ENCODE data around the gene EID1. TPM values are rescaled to one million over a fixed set of nuclear protein-coding genes. Genes with fewer than 3 reads are reported as not detected.

EID1 gene
- total and polyA plus RNA-seq, 2 donors (not counting 3 experiments of a cell fraction or from before 2014, with no cell fraction given) = 146 to 155 TPM

DNA sequence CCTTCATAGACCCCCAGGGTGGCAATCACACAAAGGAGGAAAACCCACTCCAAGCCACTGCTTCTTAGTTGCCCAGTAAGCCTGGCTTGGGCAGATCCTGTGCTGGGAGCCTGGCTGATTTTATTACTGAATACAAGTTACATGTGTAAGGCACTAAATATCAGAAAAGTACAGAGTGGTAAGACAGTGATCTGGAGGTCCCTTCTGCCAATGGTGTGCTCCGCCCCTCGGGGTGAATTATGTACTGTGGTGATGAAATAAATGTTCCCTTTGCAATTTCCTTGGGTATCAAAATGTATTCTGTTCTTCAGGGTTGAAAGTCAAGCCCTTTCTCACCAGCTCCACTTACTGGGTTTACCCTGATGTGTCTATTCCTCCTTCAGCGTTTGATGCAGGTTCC is 38.8 kb downstream of the EID1 start:
- POLR2A ChIA-PET = interaction anchor here (0.7 kb wide), 1 partner anchor 39 kb away, joined by 4 read pairs; no protein-coding TSS in a partner anchor
- BruUV-seq (replicated peaks) = no TSS peak
- TF ChIP-seq EZH2 (IDR thresholded peaks at IDR 0.05; ENCODE audit: borderline replicate concordance, low read depth, low read length, severe bottlenecking) = no peak
- TF ChIP-seq, protein P1, sequence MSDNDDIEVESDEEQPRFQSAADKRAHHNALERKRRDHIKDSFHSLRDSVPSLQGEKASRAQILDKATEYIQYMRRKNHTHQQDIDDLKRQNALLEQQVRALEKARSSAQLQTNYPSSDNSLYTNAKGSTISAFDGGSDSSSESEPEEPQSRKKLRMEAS (IDR thresholded peaks at IDR 0.05; ENCODE audit: insufficient read depth, insufficient read length) = no peak
- Histone ChIP-seq H3K4me3 (replicated peaks in 1 of 3; ENCODE audit: insufficient read depth in 1 of 3, low read depth in 1 of 3, low read length in 3 of 3) (no peak overlapping the region), H3K9me1 (replicated peaks; ENCODE audit: control insufficient read depth, extremely low read depth, insufficient read depth, low read length) (no peaks in the 10 kb centered on the region), H3K9ac (replicated peaks; ENCODE audit: extremely low read depth, insufficient read depth, low read length) (no peak overlapping the region), H4K20me1 (replicated peaks; ENCODE audit: control insufficient read depth, extremely low read depth, insufficient read depth, low read length) (no peaks in the 10 kb centered on the region), H3K4me2 (ENCODE audit: insufficient read depth, low read length) (no peak overlapping the region), H3K27me3 (ENCODE audit: control insufficient read depth in 2 of 2, insufficient read depth in 2 of 2, low read length in 2 of 2) (peaks cover 4 to 8% of the 10 kb centered on the region in 2 experiments), H3K27ac (ENCODE audit: insufficient read depth, low read depth, low read length) (no peak overlapping the region), H3K79me2 (ENCODE audit: control insufficient read depth, insufficient read depth, low read length) (no peaks in the 10 kb centered on the region), H3K9me3 (replicated peaks; ENCODE audit: control insufficient read depth, insufficient read depth, low read length) (no peaks in the 10 kb centered on the region), H2AFZ (ENCODE audit: low read depth, low read length) (no peak overlapping the region), H3K36me3 (ENCODE audit: control insufficient read depth in 2 of 2, extremely low read depth in 1 of 2, insufficient read depth in 2 of 2, low read length in 2 of 2) (no peaks in the 10 kb centered on the region), H3K4me1 (ENCODE audit: control insufficient read depth, extremely low read depth, insufficient read depth, low read length) (no peaks in the 10 kb centered on the region)
- CTCF ChIA-PET = no interaction called here
- intact Hi-C loops (cut with micrococcal nuclease) = no loop called here
- dilution Hi-C loops (cut with MboI; ENCODE audit: extremely low pct_ligation_motif_present, low sequenced_read_pairs) = no loop called here
- DNase-seq (ENCODE audit: low read depth, low spot score) = no peak
- FAIRE-seq = no peak

DNA sequence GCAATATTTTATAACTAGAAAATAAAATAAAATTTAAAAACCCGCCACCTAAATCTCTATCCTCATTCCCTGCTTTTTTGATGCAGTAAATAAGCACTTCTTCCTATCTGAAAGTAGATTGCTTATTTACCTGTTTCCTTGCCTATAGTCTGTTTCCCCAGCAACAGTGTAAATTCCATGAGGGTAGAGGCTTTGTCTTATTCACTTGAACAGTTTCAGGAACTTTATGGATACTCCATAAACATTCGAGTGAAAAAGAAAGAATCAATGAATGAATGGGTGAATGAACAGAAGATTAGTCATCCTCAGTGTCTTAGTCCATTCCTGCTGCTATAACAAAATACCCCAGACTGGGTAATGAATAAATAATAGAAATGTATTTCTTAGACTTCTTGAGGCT is 44.1 kb downstream of the EID1 start:
- H3K27ac ChIP-seq (ENCODE audit: insufficient read depth, low read depth, low read length) = no peak overlapping the region
- DNase-seq (ENCODE audit: low read depth, low spot score) (no peak), FAIRE-seq (no peak)
- peaks cover 10% of the 10 kb centered on the region for H3K4me1 ChIP-seq (ENCODE audit: control insufficient read depth, extremely low read depth, insufficient read depth, low read length)
- H3K4me2 ChIP-seq (ENCODE audit: insufficient read depth, low read length) = no peak overlapping the region
- no peak overlapping the region for H2AFZ ChIP-seq (ENCODE audit: low read depth, low read length)
- H3K9me1 ChIP-seq (replicated peaks; ENCODE audit: control insufficient read depth, extremely low read depth, insufficient read depth, low read length) = no peaks in the 10 kb centered on the region
- POLR2A ChIA-PET = no interaction called here
- CTCF ChIA-PET = no interaction called here
- no TSS peak for BruUV-seq (replicated peaks)
- no peak for TF ChIP-seq FOS (IDR thresholded peaks at IDR 0.05; ENCODE audit: borderline replicate concordance, insufficient read depth, low read length)
- no peak for TF ChIP-seq EZH2 (IDR thresholded peaks at IDR 0.05; ENCODE audit: borderline replicate concordance, low read depth, low read length, severe bottlenecking)
- no peak for TF ChIP-seq GATA2 (IDR thresholded peaks at IDR 0.05; ENCODE audit: insufficient read depth, insufficient read length, low read depth, low read length)
- TF ChIP-seq POLR2A (IDR thresholded peaks at IDR 0.05; ENCODE audit: low read depth, low read length) = no peak
- no peak for TF ChIP-seq MYC (IDR thresholded peaks at IDR 0.05; ENCODE audit: low read depth, low read length)
- no peak for TF ChIP-seq JUN (IDR thresholded peaks at IDR 0.05; ENCODE audit: borderline replicate concordance, insufficient read depth, insufficient read length, low read depth)
- TF ChIP-seq, protein P1 (IDR thresholded peaks at IDR 0.05; ENCODE audit: insufficient read depth, insufficient read length) = no peak
- no peak for TF ChIP-seq POLR2AphosphoS5 (IDR thresholded peaks at IDR 0.05; ENCODE audit: insufficient read depth, low read depth, low read length)
- TF ChIP-seq, protein P2, sequence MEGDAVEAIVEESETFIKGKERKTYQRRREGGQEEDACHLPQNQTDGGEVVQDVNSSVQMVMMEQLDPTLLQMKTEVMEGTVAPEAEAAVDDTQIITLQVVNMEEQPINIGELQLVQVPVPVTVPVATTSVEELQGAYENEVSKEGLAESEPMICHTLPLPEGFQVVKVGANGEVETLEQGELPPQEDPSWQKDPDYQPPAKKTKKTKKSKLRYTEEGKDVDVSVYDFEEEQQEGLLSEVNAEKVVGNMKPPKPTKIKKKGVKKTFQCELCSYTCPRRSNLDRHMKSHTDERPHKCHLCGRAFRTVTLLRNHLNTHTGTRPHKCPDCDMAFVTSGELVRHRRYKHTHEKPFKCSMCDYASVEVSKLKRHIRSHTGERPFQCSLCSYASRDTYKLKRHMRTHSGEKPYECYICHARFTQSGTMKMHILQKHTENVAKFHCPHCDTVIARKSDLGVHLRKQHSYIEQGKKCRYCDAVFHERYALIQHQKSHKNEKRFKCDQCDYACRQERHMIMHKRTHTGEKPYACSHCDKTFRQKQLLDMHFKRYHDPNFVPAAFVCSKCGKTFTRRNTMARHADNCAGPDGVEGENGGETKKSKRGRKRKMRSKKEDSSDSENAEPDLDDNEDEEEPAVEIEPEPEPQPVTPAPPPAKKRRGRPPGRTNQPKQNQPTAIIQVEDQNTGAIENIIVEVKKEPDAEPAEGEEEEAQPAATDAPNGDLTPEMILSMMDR (IDR thresholded peaks at IDR 0.05; ENCODE audit: extremely low read depth in 1 of 2, insufficient read depth in 1 of 2, low read depth in 1 of 2, low read length in 2 of 2) = no peak
- dilution Hi-C loops (cut with MboI; ENCODE audit: extremely low pct_ligation_motif_present, low sequenced_read_pairs) = no loop called here
- H4K20me1 ChIP-seq (replicated peaks; ENCODE audit: control insufficient read depth, extremely low read depth, insufficient read depth, low read length) = no peaks in the 10 kb centered on the region
- H3K4me3 ChIP-seq (replicated peaks in 1 of 3; ENCODE audit: insufficient read depth in 1 of 3, low read depth in 1 of 3, low read length in 3 of 3) = no peak overlapping the region
- H3K9me3 ChIP-seq (replicated peaks; ENCODE audit: control insufficient read depth, insufficient read depth, low read length) = no peaks in the 10 kb centered on the region
- H3K27me3 ChIP-seq (ENCODE audit: control insufficient read depth in 2 of 2, insufficient read depth in 2 of 2, low read length in 2 of 2) = peaks cover 2 to 6% of the 10 kb centered on the region in 2 experiments
- no peaks in the 10 kb centered on the region for H3K79me2 ChIP-seq (ENCODE audit: control insufficient read depth, insufficient read depth, low read length)
- no peak overlapping the region for H3K9ac ChIP-seq (replicated peaks; ENCODE audit: extremely low read depth, insufficient read depth, low read length)
- no peaks in the 10 kb centered on the region for H3K36me3 ChIP-seq (ENCODE audit: control insufficient read depth in 2 of 2, extremely low read depth in 1 of 2, insufficient read depth in 2 of 2, low read length in 2 of 2)
- intact Hi-C loops (cut with micrococcal nuclease) = no loop called here
